OCI-LY7 (cell line): Measurements from ENCODE around the gene MPPED1.

Experiments
- CTCF ChIP-seq: fragments of 200-600 bp; sonication (generic); conservative IDR thresholded peaks from 2 replicates; pipeline ENCODE4 v1.5.1; 2014; ENCODE audit warnings: mild to moderate bottlenecking, antibody characterized with exemption, low read length, moderate library complexity, mixed read lengths
- EZH2phosphoT487 ChIP-seq: fragments of 200-600 bp; sonication (generic); IDR thresholded peaks from 2 replicates; pipeline ENCODE4 v1.6.1; 2018; ENCODE audit warnings: low read depth, borderline replicate concordance, mild to moderate bottlenecking, mixed run types, antibody characterized with exemption, low read length, moderate library complexity, mixed read lengths

- no peak for TF ChIP-seq CTCF
- TF ChIP-seq EZH2phosphoT487: no peak
These were observed 129.9 kb downstream of the MPPED1 start for GRCh38 chr22:43541462-43542407.
